GM12878 (cell line): ENCODE results near the gene CD84. TPM values are rescaled to one million over a fixed set of nuclear protein-coding genes. Genes with fewer than 3 reads are reported as not detected.

ENCODE experiments used
- ATAC-seq: fragments of 200-7000 bp; cut with Tn5 transposase; 3 replicates; pipeline ENCODE4 v1.9.1; 2020; ENCODE audit warnings: mild to moderate bottlenecking, moderate library complexity
- BruUV-seq: library from RNA; stranded (reverse); fragments of 400-500 nt; replicated peaks from 2 replicates; lab custom pipeline; 2021; lab: Mats Ljungman, UMichigan
- CTCF ChIA-PET: fragments of 300-600 bp; sonication (Branson Sonifier 250); formaldehyde crosslinking; extraction: SDS; loops from one replicate; lab custom pipeline; 2021; ENCODE audit warnings: inconsistent platforms; lab: Yijun Ruan, JAX
- POLR2A ChIA-PET: fragments of 350-600 bp; formaldehyde crosslinking; extraction: SDS; loops from one replicate; lab custom pipeline; 2021; ENCODE audit warnings: inconsistent platforms; lab: Charles Lee
- RAD21 ChIA-PET: fragments of 300-600 bp; sonication (Branson Sonifier 250); formaldehyde crosslinking; loops from one replicate; lab custom pipeline; 2023; ENCODE audit warnings: antibody characterized with exemption; ENCODE audit not compliant: unreplicated experiment; lab: Charles Lee
- SMC1A ChIA-PET: fragments of 300-600 bp; sonication (Branson Sonifier 250); formaldehyde crosslinking; loops from one replicate; lab custom pipeline; 2023; ENCODE audit not compliant: unreplicated experiment, uncharacterized antibody; lab: Charles Lee
- DNase-seq: peaks from one replicate; pipeline ENCODE4 v3.0.0-alpha.2; 2011; ENCODE audit warnings: low read depth, low spot score
- FAIRE-seq: peaks from 3 replicates; lab custom pipeline; 2011; peaks lifted over from hg19 to GRCh38; lab: Jason Lieb, UNC
- H2AFZ ChIP-seq: 2 replicates; pipeline ENCODE4 v1.6.0; 2011; ENCODE audit warnings: low read depth, low read length, control low read depth; ENCODE audit not compliant: control insufficient read depth
- H3K27ac ChIP-seq: 2 replicates; pipeline ENCODE4 v1.5.1; 2011; ENCODE audit warnings: control low read depth; ENCODE audit not compliant: control insufficient read depth, insufficient read depth
- H3K27me3 ChIP-seq, 2 experiments: replicated peaks in 1 of 2; 2 replicates each; pipeline versions ENCODE4 v1.6.0 to v1.6.1; 2011; ENCODE audit warnings: low read length in 1 of 2; ENCODE audit not compliant: control insufficient read depth in 2 of 2, insufficient read depth in 2 of 2
- H3K36me3 ChIP-seq, 2 experiments: 2 replicates each; pipeline ENCODE4 v1.5.1; 2011; ENCODE audit warnings: low read length in 1 of 2; ENCODE audit not compliant: control insufficient read depth in 2 of 2, insufficient read depth in 2 of 2
- H3K4me1 ChIP-seq: 2 replicates; pipeline ENCODE4 v1.6.1; 2011; ENCODE audit warnings: mild to moderate bottlenecking, low read length, moderate library complexity, mixed read lengths; ENCODE audit not compliant: control insufficient read depth, insufficient read depth
- H3K4me2 ChIP-seq: 2 replicates; pipeline ENCODE4 v1.6.0; 2011; ENCODE audit warnings: control low read depth; ENCODE audit not compliant: control insufficient read depth, insufficient read depth
- H3K4me3 ChIP-seq: fragments of 200-600 bp; sonication (generic); 2 replicates; pipeline ENCODE4 v1.5.1; 2016
- H3K79me2 ChIP-seq: 2 replicates; pipeline ENCODE4 v1.6.0; 2011; ENCODE audit warnings: low read length; ENCODE audit not compliant: control insufficient read depth, insufficient read depth
- H3K9ac ChIP-seq: 2 replicates; pipeline ENCODE4 v1.8.0; 2011; ENCODE audit warnings: low read length, control low read depth, mixed read lengths; ENCODE audit not compliant: control insufficient read depth, insufficient read depth
- H3K9me3 ChIP-seq: replicated peaks from 3 replicates; pipeline ENCODE4 v1.5.1; 2011; ENCODE audit warnings: mild to moderate bottlenecking, low read length; ENCODE audit not compliant: control insufficient read depth, insufficient read depth
- H4K20me1 ChIP-seq: 2 replicates; pipeline ENCODE4 v1.6.0; 2011; ENCODE audit not compliant: control insufficient read depth, insufficient read depth
- BACH1 ChIP-seq: fragments of 450-650 bp; IDR thresholded peaks from 2 replicates; pipeline ENCODE4 v1.6.1; 2017; ENCODE audit warnings: mild to moderate bottlenecking, borderline replicate concordance
- BCL11A ChIP-seq: IDR thresholded peaks from 2 replicates; pipeline ENCODE4 v1.6.1; 2011; ENCODE audit warnings: low read depth, low read length
- BCL3 ChIP-seq: IDR thresholded peaks from 2 replicates; pipeline ENCODE4 v1.6.1; 2011; ENCODE audit warnings: borderline replicate concordance, low read depth, mild to moderate bottlenecking, moderate library complexity, low read length; ENCODE audit not compliant: insufficient read depth, poor library complexity, severe bottlenecking
- ELK1 ChIP-seq: IDR thresholded peaks from 2 replicates; pipeline ENCODE4 v1.6.1; 2012; ENCODE audit warnings: low read depth, low read length, improper control_type of control experiment
- HDAC2 ChIP-seq: fragments of 200-600 bp; sonication (generic); IDR thresholded peaks from 2 replicates; pipeline ENCODE4 v1.6.1; 2017
- MYC ChIP-seq: IDR thresholded peaks from 2 replicates; pipeline ENCODE4 v1.6.1; 2011; ENCODE audit warnings: mild to moderate bottlenecking, low read length, moderate library complexity, inconsistent platforms; ENCODE audit not compliant: insufficient read depth, insufficient replicate concordance, insufficient read length, severe bottlenecking
- NBN ChIP-seq: fragments of 450-650 bp; IDR thresholded peaks from 2 replicates; pipeline ENCODE4 v1.6.1; 2016
- NR2C1 ChIP-seq: fragments of 450-650 bp; IDR thresholded peaks from 2 replicates; pipeline ENCODE4 v1.6.1; 2017; ENCODE audit warnings: antibody characterized with exemption, mild to moderate bottlenecking, moderate library complexity
- PML ChIP-seq: IDR thresholded peaks from 2 replicates; pipeline ENCODE4 v1.6.1; 2012; ENCODE audit warnings: low read length, inconsistent platforms
- PRDM15 ChIP-seq: fragments of 450-650 bp; formaldehyde crosslinking; IDR thresholded peaks from 2 replicates; pipeline ENCODE4 v1.4.0; 2020; ENCODE audit warnings: mild to moderate bottlenecking, moderate library complexity
- RB1 ChIP-seq: fragments of 450-650 bp; formaldehyde crosslinking; IDR thresholded peaks from 2 replicates; pipeline ENCODE4 v1.6.1; 2017; ENCODE audit warnings: mild to moderate bottlenecking, borderline replicate concordance
- SKIL ChIP-seq: fragments of 450-650 bp; IDR thresholded peaks from 2 replicates; pipeline ENCODE4 v1.6.1; 2017; ENCODE audit warnings: mild to moderate bottlenecking, low read depth, inconsistent platforms; ENCODE audit not compliant: poor library complexity, severe bottlenecking
- SMAD5 ChIP-seq: IDR thresholded peaks from 2 replicates; pipeline ENCODE4 v1.6.1; 2016; ENCODE audit warnings: antibody characterized with exemption, low read depth
- SRF ChIP-seq, 2 experiments: IDR thresholded peaks; 2 replicates each; pipeline ENCODE4 v1.6.1; 2011; ENCODE audit warnings: low read depth in 2 of 2, low read length in 2 of 2, mild to moderate bottlenecking in 1 of 2, moderate library complexity in 1 of 2
- TARDBP ChIP-seq: IDR thresholded peaks from 2 replicates; pipeline ENCODE4 v1.6.1; 2016; ENCODE audit warnings: borderline replicate concordance
- ZNF207 ChIP-seq: fragments of 450-650 bp; IDR thresholded peaks from 2 replicates; pipeline ENCODE4 v1.6.1; 2014; ENCODE audit warnings: antibody characterized with exemption, mild to moderate bottlenecking, borderline replicate concordance
- WGBS: methylation state at CpG from one replicate; pipeline ENCODE4 v1.1.6; 2016; ENCODE audit warnings: low lambda C conversion rate; ENCODE audit not compliant: insufficient replicate concordance, insufficient coverage; ENCODE audit errors: missing lambda C conversion rate; 5-methylcytosine and 5-hydroxymethylcytosine counted together
- in situ Hi-C: fragments of 300-500 bp; cut with MboI; formaldehyde crosslinking; loops from 9 replicates; pipeline ENCODE4 v1.14.3; 2018; ENCODE audit warnings: mixed read lengths
- intact Hi-C: fragments of 100-400 bp; cut with micrococcal nuclease; formaldehyde crosslinking; loops from one replicate; pipeline ENCODE4 v1.14.2; 2022; ENCODE audit not compliant: unreplicated experiment
- polyA plus RNA-seq, 11 experiments: library from polyadenylated mRNA; depleted of rRNA in 4 of 11; unstranded in 6 of 11; stranded (reverse) in 5 of 11; fragments of >200 nt; fragmentation: Nextera tagmentation in 4 of 11; fragmentation: Illumina TruSeq in 1 of 11; extraction: Ambion mirVana in 4 of 11; extraction: Trizol in 1 of 11; gene quantifications; 1 replicate in 1 of 11; 2 replicates in 10 of 11; pipeline versions ENCODE4 v1.2.1 to v1.2.3, GENCODE V29; 2011 to 2016; ENCODE audit warnings: inconsistent platforms in 2 of 11, missing spikeins in 2 of 11, low read depth in 1 of 11
- total RNA-seq, 4 experiments: library from RNA; depleted of rRNA in 3 of 4; stranded (reverse); fragments of >200 nt in 3 of 4; fragmentation: Illumina TruSeq in 1 of 4; extraction: Trizol in 1 of 4; gene quantifications; 2 replicates each; pipeline versions ENCODE4 v1.2.1 to v1.2.3, GENCODE V29; 2013 to 2021

CD84 gene
- total and polyA plus RNA-seq, 10 of the 15 experiments (the other 5 are each of a cell fraction or from before 2014, with no cell fraction given) = 3.4 to 20.3 (median 11.7) TPM

- CTCF ChIA-PET = interaction anchor here (0.6 to 9.9 kb wide), 20 partner anchors 12 to 386 kb away, joined by 3 to 355 read pairs (median 8); partner anchors contain the start of genes CD84 and SLAMF6
- no peaks in the 10 kb centered on the region for H3K79me2 ChIP-seq
- in situ Hi-C loops = loop anchor here (5.0 kb wide), 2 partner anchors 58 to 178 kb away; no protein-coding TSS in a partner anchor
- H3K9me3 ChIP-seq = peaks cover 6% of the 10 kb centered on the region
- FAIRE-seq (no peak), DNase-seq (no peak), ATAC-seq (peak; percentile 37)
- BruUV-seq = no TSS peak
- no peak overlapping the region for H2AFZ ChIP-seq
- 34% methylated on average over 2 of the region's 2 CpGs for whole genome bisulfite sequencing
- RAD21 ChIA-PET = interaction anchor here (0.6 to 8.3 kb wide), 21 partner anchors 14 to 228 kb away, joined by 3 to 257 read pairs (median 8); partner anchors contain the start of genes CD84 and SLAMF6
- H3K27me3 ChIP-seq = no peaks in the 10 kb centered on the region
- peaks cover 30% of the 10 kb centered on the region for H3K4me1 ChIP-seq
- POLR2A ChIA-PET = interaction anchor here (0.7 to 5.3 kb wide), 15 partner anchors 14 to 176 kb away, joined by 3 to 45 read pairs (median 4); partner anchors contain the start of genes CD84 and SLAMF1
- SMC1A ChIA-PET = interaction anchor here (0.8 to 7.1 kb wide), 28 partner anchors 12 to 250 kb away, joined by 3 to 395 read pairs (median 7); partner anchors contain the start of genes CD84 and SLAMF6
- peak overlapping the region; percentile 89 for H3K27ac ChIP-seq
- intact Hi-C loops = loop anchor here (5.0 kb wide), 2 partner anchors 263 to 413 kb away; partner anchors contain the start of genes CASQ1, COPA and NCSTN
- peaks cover 2 to 5% of the 10 kb centered on the region in 2 experiments; a peak in 2 of 4 replicates for H3K36me3 ChIP-seq
- H3K4me3 ChIP-seq = no peak overlapping the region
- H3K9ac ChIP-seq = no peak overlapping the region
- no peak overlapping the region for H3K4me2 ChIP-seq
- no peaks in the 10 kb centered on the region for H4K20me1 ChIP-seq
- TF ChIP-seq MYC (no peak), PML (no peak), BCL3 (peak; percentile 39), TARDBP (no peak), PRDM15 (no peak), SKIL (no peak), RB1 (no peak), HDAC2 (no peak), NR2C1 (no peak), SRF (IDR thresholded peaks at IDR 0.05; ENCODE audit: low read depth in 2 of 2, low read length in 2 of 2) (no peak), BCL11A (no peak), ELK1 (no peak), ZNF207 (no peak), SMAD5 (no peak), NBN (no peak), BACH1 (no peak)
These were observed 25.9 kb upstream of the CD84 start for GRCh38 chr1:160605205-160605604.
